ENCODE measurements around the gene UBE2A. TPM values are rescaled to one million over a fixed set of nuclear protein-coding genes. Genes with fewer than 3 reads are reported as not detected.

Gene UBE2A
- total RNA-seq, 1 donor from 2014 or later = 20.4 TPM

DNA sequence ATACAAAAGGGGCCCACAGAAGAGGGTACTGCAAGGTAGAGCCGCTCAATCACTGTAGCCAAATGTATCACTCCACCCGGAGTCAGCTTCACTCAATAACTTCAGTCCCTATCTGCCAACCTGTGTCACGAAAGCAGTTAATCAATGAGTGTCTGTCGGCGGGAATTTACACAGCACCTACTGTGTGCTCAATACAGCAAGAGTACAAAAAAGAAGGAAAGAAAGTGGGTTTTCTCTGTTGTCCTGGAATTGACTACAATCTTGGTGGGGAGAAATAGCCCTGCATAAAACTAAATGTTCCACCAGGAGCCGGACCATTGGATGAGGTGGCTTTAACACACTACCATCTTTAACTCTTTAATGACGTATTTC lies 32.6 kb downstream of the UBE2A start:
- no peak for DNase-seq (ENCODE audit: low read depth, low spot score)

- DNase-seq (ENCODE audit: low read depth, low spot score) = no peak
Measured at GRCh38 chrX:119614776-119615175, 40.4 kb downstream of the UBE2A start.

DNA sequence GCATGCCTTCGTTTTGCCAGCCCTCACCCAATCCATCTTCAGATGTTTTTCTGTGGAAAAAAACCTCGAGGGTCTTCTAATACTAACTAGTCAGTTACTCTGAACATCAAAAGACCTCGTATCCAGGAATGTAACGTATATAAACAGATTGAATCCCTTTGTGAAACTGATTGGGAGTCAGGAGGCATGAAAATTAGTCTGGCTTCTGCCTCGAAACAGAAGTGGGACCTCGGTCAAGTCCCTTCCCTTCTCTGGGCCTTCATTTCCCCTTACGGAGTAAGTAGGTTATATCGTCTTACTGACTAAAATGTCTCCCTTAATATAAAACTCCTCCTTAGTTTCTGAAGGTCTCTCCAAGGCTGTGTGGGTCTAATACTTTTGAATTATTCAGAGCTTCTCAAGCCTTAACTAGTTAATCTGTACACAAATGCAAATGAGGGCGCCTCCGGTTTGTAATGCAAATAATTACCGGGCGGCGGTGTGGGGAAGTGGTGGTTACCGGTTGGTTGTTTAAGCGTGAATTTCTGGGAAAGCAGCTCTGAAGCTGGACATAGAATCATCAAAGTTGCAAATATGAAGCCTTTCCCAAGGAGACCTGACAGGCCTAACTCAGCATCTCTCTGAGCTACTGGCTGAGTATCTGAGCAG lies 43.3 kb downstream of the UBE2A start:
- DNase-seq (ENCODE audit: low read depth, low spot score) = no peak

DNA sequence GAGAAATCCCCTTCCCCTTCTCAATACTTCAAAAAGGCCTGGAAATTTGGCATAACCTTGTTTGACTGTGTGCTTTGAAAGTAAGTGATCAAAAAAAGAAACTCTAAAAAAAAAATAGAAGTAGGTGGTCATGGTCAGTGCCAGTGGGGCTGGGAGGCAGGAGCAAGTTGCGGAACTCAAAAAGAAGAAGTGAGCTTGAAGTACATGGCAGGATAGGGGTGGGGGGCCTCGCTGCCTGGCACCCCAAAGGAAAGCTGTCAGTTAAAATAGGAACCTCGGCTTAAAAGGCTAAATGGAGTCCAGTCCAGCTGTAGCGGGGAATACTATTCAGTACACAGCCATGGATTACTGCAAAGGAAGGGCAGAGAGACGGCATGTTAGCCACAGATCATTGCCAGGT lies 44.1 kb downstream of the UBE2A start:
- no peak for DNase-seq (ENCODE audit: low read depth, low spot score)

- peak; percentile 59 for DNase-seq (ENCODE audit: low read depth, low spot score)
Measured at GRCh38 chrX:119622356-119623232, 48.2 kb downstream of the UBE2A start.

GRCh38 chrX:119624417-119624816 lies 50.1 kb downstream of the UBE2A start:
- no peak for DNase-seq (ENCODE audit: low read depth, low spot score)

- no peak for DNase-seq (ENCODE audit: low read depth, low spot score)
Measured at GRCh38 chrX:119624951-119625668, 50.7 kb downstream of the UBE2A start.

DNA sequence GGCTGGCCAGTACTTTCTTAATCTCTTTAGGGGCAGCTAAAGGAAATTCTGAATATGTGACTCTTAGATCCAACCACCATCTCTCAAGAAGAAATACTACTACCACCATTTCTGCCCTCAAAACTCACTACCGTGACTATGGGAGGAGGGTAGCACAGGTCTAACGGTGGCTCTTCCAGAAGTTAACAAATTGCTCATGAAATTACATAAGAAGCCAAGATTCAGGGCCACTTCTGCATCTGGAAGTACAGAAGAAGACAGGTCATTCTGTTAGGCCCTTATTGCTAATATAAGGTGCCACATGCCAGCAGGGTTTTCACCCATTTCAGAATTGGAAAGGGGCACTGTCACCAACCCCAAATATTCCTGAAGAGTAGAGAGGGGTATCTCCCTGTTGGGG lies 51.5 kb downstream of the UBE2A start:
- no peak for DNase-seq (ENCODE audit: low read depth, low spot score)

Other genes starting within 250 kb of the UBE2A start
- gene SLC25A43, start 175.2 kb upstream of the UBE2A start, total RNA-seq = 17.7 and 20.8 TPM in 2 replicates
- 282 and 344 TPM in 2 replicates for gene SLC25A5, start 106.1 kb upstream of the UBE2A start, total RNA-seq
- 46.5 and 54.4 TPM in 2 replicates for gene STEEP1, start 9.2 kb upstream of the UBE2A start, total RNA-seq
- gene NKRF, start 31.9 kb downstream of the UBE2A start, total RNA-seq = 6.1 and 6.4 TPM in 2 replicates
- 16.1 and 34.0 TPM in 2 replicates for gene SEPTIN6, start 118.6 kb downstream of the UBE2A start, total RNA-seq
- not detected in 2 replicates for gene SOWAHD, start 184.0 kb downstream of the UBE2A start, total RNA-seq
- 2,079 and 2,323 TPM in 2 replicates for gene RPL39, start 217.1 kb downstream of the UBE2A start, total RNA-seq